HG02571 (cell line): ENCODE data around the gene GID8.
A peak's percentile ranks its signal among the peaks of the same experiment; 100 is the strongest.

Experiments used
- ATAC-seq: cut with Tn5 transposase; IDR thresholded peaks from one replicate; pipeline ENCODE4 v1.9.1; 2021; ENCODE audit warnings: mild to moderate bottlenecking, moderate library complexity; ENCODE audit not compliant: unreplicated experiment

The GID8 gene

DNA sequence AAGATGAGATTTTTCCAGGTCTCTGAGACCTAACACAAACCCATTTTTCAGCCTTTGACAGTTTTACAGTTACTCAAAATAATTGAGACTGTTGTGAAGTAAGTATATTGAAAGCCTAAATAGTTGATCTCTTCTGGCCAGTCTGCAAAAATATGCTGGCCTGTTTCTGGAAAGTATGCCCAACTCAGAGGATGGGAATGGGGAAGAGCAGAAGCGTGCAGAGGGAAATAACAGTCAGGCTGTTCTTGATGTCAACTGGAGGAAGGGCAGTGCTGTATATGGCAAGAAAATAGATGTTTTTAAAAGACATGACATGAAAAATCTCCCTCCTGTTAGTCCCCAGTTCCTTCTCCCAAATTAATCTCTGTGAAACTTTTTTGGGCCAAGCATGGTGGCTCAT is 3.8 kb downstream of the GID8 start:
- no peak for ATAC-seq

GRCh38 chr20:62942456-62942855 is 4.5 kb downstream of the GID8 start:
- ATAC-seq = no peak

DNA sequence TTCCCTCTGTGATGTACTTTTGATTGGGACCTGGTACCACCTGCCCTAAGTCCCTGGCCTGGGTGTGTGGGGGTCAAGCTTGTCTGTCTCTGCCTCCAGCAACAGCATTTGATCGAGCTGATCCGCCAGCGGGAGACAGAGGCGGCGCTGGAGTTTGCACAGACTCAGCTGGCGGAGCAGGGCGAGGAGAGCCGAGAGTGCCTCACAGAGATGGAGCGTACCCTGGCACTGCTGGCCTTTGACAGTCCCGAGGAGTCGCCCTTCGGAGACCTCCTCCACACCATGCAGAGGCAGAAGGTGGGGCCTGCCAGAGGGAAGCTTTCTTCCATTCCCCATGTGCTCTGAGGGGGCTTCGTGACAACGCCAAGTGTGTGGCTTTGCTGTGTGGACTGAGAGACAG is 5.4 kb downstream of the GID8 start:
- no peak for ATAC-seq

DNA sequence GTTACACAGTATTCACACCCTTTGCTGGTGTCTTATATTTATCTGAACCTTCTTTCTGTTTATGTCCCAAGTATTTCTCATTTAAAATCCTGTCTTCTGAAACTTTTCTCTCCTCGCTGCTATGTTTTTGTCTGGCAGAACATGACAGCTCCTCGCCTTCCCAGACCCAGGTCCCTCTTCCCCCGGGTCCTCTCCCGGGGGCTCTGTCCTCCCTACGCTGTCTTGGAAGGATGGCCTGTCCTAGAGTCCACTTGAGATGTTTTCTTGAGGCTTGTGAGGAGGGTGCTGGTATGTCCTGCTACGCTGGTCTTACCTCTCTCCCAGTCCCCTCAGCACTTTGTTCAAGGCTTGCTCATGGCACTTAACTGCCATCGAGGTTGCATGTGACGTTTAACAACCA is 6.2 kb downstream of the GID8 start:
- no peak for ATAC-seq

DNA sequence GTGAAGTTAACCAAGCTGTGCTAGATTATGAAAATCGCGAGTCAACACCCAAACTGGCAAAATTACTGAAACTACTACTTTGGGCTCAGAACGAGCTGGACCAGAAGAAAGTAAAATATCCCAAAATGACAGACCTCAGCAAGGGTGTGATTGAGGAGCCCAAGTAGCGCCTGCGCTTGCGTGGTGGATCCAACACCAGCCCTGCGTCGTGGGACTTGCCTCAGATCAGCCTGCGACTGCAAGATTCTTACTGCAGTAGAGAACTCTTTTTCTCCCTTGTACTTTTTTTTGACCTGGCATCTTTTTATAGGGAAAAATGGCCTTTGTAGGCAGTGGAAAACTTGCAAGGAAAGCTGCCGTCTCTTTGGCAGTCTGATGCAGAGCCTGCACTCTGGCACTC is 6.8 kb downstream of the GID8 start:
- ATAC-seq = no peak

DNA sequence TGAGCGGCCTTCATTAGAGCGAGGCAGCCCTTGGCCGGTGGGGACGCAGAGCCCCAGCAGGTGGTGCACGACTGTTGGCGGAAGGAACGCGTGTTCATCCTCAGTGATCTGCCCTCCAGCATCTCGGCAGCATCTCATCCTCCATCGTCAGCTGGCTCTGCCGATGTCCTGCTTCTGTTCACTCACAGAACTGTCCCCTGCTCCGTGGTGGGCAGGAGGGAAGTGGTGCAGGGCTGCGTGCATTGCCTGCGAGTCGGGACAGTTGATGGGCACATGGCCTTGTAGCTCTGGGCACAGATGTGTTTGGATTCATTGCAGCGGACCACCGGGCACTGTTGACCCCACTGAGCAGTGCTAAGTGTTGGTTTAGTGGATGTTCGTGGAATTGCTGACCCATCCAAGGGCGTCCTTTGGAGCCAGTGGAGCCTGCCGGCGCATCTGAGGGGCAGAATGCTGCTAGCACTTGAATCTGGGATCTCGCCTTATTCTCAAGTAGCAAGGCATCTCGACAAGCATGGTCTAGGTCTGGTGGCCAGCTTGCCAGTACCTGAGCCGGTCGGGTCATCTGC is 7.9 kb downstream of the GID8 start:
- ATAC-seq = no peak

DNA sequence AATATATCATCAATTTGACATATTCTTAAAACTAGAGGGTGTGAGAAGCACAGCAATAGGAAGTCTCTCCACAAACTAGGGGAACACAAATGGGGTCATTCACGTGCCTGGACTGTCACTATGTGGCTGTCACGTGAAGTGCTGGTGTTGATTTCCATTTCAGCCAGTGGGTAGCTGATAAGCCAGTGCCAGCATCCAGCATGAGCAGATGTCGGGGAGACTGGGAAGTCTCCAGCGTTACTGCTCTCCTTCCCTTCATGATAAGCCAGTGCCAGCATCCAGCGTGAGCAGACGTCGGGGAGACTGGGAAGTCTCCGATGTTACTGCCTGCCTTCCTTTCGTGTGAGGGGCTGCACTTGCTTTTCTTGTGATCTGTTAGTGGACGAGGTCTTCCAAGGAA is 9.0 kb downstream of the GID8 start:
- no peak for ATAC-seq

GRCh38 chr20:62947532-62948300 is 9.8 kb downstream of the GID8 start:
- ATAC-seq = no peak

GRCh38 chr20:62949153-62949821 is 11.3 kb downstream of the GID8 start:
- ATAC-seq = no peak

GRCh38 chr20:62949962-62950361 is 12.0 kb downstream of the GID8 start:
- ATAC-seq = no peak

DNA sequence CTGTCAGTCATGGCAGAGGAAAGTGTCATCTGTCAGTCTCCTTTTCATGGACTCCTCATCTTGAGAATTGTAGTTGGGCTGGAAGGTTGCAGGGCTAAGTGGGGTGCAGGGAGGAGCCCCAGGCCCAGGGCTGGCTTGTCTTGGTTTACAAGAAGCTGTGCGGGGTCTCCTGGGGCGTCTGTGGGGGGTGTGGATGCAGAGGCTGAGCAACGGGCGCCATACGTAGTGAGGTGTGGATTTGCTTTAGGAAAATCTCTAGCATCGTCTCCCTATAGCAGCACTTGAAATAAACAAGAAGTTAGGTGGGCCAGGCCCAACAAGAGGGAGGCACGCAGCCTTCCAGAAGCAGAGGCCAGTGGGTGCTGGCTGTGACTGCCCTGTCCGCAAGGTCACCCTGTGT is 12.8 kb downstream of the GID8 start:
- no peak for ATAC-seq

- ATAC-seq = no peak
Observed at GRCh38 chr20:62951143-62951895, 13.4 kb downstream of the GID8 start.

- ATAC-seq = no peak
Observed at GRCh38 chr20:62951896-62952372, 14.0 kb downstream of the GID8 start.

DNA sequence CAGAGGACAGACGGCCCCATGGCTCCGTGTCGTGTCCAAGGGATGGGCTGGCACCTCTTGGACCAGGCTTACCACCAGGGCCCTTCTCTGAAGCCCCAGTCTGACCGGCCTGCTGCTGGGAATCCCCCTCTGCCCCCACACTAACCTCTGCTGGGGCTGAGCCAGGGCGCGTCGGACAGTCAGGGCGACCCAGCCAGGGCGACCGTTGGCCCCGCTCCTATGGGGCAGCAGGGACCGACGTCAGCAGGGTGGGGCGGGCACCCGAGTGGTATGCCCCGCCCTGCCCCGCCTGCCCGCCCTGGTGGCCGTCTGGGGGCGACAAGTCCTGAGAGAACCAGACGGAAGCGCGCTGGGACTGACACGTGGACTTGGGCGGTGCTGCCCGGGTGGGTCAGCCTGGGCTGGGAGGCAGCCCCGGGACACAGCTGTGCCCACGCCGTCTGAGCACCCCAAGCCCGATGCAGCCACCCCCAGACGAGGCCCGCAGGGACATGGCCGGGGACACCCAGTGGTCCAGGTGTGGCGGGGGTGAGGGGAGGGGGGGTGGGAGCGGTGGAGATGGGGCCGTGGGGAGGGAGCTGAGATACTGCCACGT is 14.5 kb downstream of the GID8 start, which contains the start of gene SLC17A9:
Gene SLC17A9 (plus strand): TSS at position 337 of the 595 bp plus-strand sequence. CDS start 122 bp downstream, at position 459.
- peak; percentile 62 for ATAC-seq

DNA sequence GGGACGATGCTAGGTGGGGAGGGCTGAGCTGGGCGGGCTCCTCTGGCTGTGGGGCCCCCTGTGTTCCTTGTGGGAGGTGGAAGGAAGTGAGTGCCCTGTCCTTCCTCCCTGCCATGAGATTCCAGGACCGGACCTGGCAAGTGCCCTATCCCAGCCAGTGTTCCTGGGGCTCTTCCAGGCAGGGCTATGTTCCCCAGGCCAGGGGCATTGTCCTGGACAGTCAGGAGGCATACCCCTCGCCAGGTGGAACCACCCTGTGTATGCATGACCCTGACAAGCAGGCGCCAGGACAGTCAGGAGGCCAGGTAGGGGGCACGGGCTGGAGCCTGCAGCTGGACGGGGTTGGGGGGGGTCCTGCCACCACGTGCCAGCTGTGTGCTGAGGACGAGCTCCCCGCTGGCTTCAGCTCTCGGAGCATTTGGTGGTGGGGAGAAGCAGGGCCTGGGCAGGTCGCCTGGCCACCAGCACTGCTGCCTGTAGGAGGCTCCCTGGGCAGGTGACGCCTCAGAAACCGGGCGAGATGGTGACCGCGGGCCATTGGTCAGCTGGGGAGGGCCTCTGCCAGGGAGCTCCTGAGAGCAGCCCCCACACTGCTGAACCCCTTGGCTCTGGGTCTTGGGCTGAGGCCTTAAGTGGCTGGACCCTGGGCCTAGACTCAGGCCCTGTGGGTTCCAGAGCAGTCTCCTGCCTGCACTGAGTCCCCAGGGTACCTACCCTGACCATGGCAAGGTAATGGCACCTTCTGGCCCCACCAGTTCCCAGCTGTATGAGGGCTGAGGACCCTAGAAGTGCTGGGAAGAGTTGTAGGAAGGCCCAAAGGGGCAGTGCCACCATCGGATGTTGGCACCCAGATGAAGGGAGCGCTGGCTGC is 15.3 kb downstream of the GID8 start:
- ATAC-seq = peak; percentile 6

DNA sequence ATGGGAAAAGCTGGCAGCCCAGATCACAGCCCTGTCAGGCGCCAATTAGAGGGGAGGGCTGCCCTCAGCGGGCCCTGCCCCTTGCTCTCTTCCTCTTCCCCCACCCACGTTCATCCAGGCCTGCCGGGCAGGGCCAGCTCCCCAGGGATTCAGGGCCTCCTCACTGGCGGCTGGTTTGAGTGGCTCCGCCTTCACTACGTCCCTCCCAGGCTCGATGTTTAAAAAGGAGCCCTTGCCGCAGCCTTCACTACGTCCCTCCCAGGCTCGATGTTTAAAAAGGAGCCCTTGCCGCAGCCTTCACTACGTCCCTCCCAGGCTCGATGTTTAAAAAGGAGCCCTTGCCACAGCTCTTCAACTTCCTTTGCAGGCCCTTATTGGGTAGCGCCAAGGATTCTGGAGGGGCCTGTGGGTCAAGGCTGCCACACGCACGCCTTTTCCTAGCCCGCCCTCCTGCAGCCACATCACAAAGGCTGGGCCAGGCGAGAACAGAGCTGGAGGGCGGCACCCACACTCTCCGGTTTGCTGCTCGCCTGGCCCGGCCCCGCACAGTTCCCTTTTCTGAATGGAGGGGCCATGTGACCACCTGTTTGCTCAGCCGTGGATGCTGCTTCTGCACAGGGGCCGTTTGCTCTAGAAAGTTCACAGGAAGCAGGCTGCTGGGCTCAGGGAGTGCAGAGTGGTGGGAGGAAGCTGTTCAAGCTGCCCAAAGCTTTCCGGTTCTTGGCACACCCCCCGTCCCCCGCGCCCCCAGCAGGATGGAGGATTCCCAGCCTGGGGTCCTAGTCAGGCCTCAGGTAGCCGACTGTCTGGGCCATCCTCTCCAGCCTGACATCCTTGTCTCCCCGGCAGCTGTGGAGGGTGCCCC is 16.1 kb downstream of the GID8 start:
- ATAC-seq = peak; percentile 43

- ATAC-seq = no peak
Observed at GRCh38 chr20:62955519-62956386, 17.8 kb downstream of the GID8 start.
